Activated CD8-positive, alpha-beta memory T cell treated with anti-CD3 and anti-CD28 coated beads for 4 hours (primary cell): Measurements from ENCODE around the gene LPP.

ENCODE experiments used
- DNase-seq, 2 donors: peaks; one replicate each; pipeline ENCODE4 v3.0.0-alpha.2; 2020; ENCODE audit warnings: low read depth in 2 of 2

Gene LPP

GRCh38 chr3:188137051-188137450 is 16.9 kb upstream of the LPP start:
- no peak for DNase-seq

GRCh38 chr3:188139466-188139865 is 14.5 kb upstream of the LPP start:
- DNase-seq: no peak

- DNase-seq: no peak
These were observed 7.7 kb upstream of the LPP start for GRCh38 chr3:188146219-188146618.

DNA sequence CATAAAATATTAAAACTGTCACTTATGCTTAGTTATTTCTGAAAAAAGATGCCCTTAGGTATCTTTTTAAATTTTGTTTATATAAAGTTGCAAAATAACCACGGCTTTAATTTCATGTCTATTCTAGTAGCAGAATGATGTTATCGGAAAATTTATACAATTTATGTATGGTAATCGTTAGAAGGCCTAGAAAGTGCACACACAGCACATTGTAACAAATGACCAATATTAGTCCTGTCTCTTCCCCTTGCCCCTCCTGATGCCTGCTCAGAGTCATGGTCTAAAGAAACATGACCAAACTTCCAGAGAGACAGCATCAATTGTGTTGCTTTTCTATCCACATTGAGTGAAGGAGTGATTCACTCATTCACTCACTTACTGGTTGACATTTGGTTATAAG is 6.2 kb upstream of the LPP start:
- DNase-seq: no peak

DNA sequence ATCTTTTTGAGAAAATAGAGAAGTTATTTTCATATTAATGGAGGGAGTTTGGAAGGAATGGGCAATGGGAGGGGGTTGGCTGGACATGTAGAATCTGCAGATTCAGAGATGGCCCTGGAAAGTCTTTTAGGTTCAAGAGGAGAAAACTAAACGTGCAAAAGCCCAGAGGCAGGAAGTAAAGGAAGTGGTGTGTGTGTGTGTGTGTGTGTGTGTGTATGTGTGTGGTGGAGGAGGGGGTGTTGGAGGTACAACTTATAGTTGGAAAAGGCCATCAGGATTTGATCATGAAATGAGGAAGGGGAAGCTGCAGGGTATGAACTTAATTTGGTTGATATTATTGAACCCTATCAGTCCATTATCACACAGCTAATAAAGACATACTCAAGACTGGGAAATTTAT is 5.6 kb upstream of the LPP start:
- DNase-seq: no peak

DNA sequence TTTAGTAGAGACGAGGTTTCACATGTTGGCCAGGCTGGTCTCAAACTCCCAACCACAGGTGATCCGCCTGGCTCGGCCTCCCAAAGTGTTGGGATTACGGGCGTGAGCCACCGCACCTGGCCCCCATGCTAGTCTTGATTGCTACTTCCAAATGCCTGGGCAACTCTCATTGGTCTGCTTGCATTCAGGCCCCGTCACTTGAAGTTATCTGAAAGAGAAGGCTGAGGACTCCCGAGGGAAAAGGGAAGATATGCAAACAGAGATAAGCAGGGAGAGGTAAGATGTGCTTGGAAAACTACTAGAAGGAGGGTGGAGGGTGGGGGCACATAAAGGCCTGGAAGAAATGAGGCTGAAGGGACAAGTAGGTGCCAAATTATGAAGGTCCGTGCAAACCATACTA is 4.4 kb upstream of the LPP start:
- no peak for DNase-seq

DNA sequence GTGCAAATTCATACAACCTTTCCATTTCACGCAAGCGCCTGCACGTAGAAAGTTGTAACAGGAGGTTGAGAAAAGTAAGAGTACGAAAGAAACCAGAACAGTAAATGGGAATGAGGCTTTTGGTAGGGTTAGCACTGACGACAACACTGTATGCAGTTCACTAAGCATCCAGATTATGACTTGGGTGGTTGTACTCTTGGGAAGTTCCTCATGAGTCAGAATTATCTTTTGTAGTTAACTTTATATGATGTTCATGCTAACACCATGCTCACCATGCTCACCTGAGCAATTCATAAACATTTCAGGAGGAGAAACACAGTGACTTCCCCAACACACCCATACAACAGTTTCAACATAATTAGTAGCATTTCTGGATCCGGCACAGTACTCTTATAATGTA is 3.0 kb upstream of the LPP start:
- no peak for DNase-seq

- DNase-seq: no peak
These were observed 2.5 kb upstream of the LPP start for GRCh38 chr3:188151438-188151837.

GRCh38 chr3:188152660-188153436 is 1.1 kb upstream of the LPP start:
- DNase-seq: no peak

- DNase-seq: no peak
These were observed 432 bp upstream of the LPP start for GRCh38 chr3:188153437-188154013.

- DNase-seq: no peak
These were observed 1.0 kb downstream of the LPP start for GRCh38 chr3:188154809-188155574.

DNA sequence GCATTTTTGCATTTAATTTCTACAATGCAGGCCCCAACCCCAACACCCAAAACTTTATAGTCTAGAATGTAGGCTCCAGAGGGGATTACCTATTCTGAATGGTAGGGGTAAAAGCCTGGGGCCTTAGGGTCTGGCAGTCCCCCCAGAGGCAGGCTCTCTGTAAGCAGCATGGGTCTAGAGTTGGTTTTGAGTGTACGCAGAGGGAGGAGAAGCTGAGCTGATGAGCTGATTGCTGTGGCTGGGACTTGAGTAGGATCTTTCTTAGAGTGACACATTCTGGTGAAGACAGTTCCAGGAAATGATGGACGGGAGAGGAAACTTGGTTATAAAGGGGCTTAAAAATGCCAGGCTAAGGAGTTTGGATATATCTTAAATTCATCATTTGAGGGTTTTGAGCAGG is 2.1 kb downstream of the LPP start:
- no peak for DNase-seq

DNA sequence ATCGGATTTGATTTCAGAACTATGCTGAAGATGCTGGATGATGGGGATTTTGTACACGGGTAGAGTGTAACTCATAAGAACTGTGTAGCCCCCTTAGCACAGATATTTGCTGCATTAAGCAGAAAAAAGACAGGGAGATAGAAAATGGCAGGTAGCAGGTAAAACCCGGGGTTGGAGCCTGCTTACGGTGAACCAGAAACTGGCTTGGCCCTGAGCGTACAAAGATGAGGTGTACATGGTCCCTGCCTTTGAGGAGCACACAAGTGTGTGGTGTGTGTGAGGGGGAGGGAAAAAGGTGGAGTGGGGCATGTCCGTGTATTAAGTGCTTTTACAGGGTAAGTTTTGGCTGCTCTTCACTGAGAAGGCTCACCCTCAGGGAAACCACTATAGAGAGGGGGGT is 3.5 kb downstream of the LPP start:
- DNase-seq: no peak

DNA sequence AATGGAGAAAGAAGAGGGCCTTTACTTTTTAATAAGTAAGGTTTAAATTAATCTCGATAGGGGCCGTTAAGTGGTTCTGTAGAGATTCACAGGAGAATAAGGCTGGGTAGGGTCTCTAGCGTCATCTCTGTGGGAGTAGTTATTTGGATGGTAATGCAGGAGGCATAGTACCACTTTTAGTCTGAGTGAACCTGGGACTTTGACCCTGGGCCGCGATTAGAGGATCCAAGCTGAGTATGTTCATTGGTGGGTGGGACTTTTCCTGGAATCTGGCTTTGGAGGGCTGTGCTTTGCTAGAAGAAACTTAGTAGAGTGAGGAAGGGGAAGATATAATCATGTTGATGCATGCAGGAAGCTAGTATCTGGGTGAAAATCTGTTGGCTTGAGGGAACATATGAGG is 4.0 kb downstream of the LPP start:
- no peak for DNase-seq

DNA sequence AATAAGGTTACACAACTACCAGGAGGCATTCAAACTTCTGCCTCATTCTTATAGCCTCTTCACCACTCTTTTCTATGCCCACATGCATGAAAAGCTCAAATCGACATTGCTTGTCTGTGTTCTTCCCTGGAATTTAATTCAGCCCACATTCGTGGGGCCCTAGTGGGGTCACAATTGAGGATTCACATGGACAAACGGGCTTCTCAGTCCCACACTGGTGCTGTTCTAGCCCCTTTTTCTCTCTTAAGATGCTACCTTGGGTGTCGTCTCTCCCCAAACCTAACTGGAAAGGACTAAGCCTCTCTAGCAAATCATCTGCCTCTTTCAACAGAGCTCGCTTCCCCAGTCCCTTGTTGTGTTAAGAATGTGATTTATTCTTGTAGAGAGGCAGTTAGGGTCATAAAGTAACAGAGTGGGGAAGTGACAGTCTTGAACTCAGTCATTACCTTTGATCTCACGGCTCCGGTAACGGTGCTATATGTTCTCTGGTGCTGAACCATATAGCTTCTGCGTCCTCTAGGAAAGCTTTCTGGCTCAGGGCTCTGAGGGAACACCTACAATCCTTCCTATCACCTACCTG is 4.9 kb downstream of the LPP start:
- no peak for DNase-seq

DNA sequence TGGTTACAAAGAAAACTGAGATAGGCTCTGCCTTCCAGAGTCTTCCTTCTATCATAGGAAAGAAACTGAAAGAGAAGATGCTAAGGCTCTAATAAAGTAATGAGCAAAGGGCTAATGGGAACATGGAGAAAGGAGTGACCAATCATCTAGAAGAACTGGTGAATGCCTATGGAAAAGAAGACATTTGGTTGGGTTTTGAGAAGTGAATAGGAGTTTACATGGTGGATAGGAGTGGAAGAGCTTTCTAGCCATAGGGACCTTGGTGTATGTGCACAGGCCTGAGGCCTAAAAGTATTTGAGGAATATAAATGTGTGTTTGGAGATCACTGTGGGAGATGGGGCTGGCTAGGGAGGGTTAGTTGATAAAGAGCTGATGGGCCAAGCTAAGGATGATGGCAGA is 6.8 kb downstream of the LPP start:
- DNase-seq: no peak

- no peak for DNase-seq
These were observed 10.3 kb downstream of the LPP start for GRCh38 chr3:188164248-188164687.

- no peak for DNase-seq
These were observed 11.6 kb downstream of the LPP start for GRCh38 chr3:188165596-188165995.

DNA sequence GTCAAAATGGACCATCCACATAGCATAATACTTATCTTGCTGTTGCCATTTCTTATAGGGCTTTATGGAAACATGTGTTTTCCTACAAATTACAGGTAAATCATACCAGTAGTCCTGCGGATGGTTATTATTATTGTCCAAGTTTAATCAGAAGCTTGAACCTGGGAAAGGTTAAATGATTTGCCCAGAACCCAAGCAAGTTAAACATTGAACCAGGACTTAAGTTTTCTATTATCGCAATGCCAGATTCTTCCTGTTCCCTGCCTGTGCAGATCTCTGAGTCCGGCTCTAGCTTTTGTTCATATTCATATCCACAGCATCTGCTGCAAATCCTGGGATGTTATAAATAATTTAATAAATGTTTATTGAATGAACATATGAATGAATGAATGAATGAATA is 12.5 kb downstream of the LPP start:
- DNase-seq: no peak

DNA sequence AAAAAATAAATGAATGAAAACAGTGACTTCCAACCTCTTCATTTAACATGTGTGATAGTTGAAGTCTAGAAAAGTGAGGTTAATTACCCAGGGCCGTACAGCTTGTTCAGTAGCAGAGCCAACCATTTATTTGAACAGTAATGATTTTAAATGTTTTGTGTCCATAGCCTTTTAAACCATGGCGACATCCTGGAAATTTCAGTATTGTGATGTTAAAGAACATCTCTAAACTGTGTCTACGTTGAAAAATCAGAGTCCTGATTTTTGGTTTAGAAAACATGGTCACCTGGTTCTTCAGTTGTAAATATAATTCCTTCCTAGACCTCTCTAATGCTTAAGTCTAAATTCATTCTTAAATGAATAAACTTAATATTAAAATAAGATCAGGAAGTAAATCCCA is 14.2 kb downstream of the LPP start:
- DNase-seq: no peak

GRCh38 chr3:188168648-188169047 is 14.7 kb downstream of the LPP start:
- DNase-seq: no peak

- no peak for DNase-seq
These were observed 16.0 kb downstream of the LPP start for GRCh38 chr3:188169830-188170455.
